ENCODE measurements around the gene IQCC.

DNA sequence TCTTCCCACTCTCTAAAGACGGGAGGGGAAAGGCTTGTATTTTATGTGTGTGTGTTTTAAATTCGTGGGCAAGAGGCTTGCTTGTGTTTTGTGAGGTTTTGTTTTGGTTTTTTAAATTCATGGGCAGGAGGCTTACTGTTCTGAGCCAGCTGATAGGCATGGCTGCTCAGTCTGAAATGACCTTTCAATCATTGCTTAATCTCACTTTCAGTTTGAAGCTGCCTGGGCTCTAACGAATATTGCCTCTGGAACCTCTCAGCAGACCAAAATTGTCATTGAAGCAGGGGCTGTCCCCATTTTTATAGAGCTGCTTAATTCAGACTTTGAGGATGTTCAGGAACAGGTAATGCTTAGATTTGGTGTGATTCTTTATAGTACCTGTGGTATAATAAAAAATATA is 46.3 kb upstream of the IQCC start:
- TF ChIP-seq, protein P1, sequence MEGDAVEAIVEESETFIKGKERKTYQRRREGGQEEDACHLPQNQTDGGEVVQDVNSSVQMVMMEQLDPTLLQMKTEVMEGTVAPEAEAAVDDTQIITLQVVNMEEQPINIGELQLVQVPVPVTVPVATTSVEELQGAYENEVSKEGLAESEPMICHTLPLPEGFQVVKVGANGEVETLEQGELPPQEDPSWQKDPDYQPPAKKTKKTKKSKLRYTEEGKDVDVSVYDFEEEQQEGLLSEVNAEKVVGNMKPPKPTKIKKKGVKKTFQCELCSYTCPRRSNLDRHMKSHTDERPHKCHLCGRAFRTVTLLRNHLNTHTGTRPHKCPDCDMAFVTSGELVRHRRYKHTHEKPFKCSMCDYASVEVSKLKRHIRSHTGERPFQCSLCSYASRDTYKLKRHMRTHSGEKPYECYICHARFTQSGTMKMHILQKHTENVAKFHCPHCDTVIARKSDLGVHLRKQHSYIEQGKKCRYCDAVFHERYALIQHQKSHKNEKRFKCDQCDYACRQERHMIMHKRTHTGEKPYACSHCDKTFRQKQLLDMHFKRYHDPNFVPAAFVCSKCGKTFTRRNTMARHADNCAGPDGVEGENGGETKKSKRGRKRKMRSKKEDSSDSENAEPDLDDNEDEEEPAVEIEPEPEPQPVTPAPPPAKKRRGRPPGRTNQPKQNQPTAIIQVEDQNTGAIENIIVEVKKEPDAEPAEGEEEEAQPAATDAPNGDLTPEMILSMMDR (conservative IDR thresholded peaks at IDR 0.05): no peak
- no peak for TF ChIP-seq EZH2 (IDR thresholded peaks at IDR 0.05; ENCODE audit: low read depth)

Measured in PC-9 (cell line).